Effector CD4-positive, alpha-beta T cell (primary cell): ENCODE measurements around the gene GRK6.
A peak's percentile ranks its signal among the peaks of the same experiment; 100 is the strongest.

Source experiments
- DNase-seq: peaks from one replicate; pipeline ENCODE4 v3.0.0-alpha.2; 2020

GRK6 gene

DNA sequence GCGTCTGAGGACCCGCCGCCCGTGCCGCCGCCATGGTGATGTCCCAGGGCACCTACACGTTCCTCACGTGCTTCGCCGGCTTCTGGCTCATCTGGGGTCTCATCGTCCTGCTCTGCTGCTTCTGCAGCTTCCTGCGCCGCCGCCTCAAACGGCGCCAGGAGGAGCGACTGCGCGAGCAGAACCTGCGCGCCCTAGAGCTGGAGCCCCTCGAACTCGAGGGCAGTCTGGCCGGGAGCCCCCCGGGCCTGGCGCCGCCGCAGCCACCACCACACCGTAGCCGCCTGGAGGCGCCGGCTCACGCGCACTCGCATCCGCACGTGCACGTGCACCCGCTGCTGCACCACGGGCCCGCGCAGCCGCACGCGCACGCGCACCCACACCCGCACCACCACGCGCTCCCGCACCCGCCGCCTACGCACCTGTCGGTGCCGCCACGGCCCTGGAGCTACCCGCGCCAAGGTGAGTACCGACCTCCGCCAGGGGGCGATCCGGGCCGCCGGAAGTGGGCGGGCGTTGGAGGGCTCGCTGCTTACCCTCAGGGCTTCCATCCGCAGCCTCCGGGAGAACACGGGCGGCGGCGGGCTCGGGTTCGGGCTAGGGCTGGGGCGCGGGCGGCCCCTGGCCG, 28.7 kb downstream of the GRK6 start:
- peak; percentile 88 for DNase-seq

DNA sequence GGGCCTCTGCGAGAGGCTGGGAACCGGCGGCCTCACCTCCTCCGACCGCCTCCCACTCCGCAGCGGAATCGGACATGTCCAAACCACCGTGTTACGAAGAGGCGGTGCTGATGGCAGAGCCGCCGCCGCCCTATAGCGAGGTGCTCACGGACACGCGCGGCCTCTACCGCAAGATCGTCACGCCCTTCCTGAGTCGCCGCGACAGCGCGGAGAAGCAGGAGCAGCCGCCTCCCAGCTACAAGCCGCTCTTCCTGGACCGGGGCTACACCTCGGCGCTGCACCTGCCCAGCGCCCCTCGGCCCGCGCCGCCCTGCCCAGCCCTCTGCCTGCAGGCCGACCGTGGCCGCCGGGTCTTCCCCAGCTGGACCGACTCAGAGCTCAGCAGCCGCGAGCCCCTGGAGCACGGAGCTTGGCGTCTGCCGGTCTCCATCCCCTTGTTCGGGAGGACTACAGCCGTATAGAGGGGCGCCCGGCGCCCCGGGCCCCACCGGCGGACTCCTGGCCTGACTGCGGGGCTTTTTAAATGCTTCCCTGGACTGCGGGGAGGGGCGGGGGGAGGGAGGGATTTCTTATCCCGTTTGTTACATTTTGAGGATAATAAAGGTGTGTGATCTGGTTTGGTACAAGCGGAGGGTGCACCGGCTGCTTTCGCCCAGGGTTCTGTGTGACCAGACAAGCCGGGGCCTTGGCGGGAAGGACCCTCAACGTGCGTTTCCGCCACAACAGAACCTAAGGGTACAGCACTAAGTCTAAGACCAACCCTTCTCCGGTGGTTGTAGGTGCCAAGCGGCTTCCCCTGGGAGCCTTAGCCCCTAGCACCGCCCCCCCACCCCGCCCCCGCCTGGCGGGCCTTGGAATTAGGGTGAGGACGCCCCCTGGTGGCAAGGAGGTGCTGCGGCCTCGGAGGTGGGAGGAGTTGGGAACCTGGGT, 29.4 kb downstream of the GRK6 start:
- DNase-seq: peak; percentile 95

DNA sequence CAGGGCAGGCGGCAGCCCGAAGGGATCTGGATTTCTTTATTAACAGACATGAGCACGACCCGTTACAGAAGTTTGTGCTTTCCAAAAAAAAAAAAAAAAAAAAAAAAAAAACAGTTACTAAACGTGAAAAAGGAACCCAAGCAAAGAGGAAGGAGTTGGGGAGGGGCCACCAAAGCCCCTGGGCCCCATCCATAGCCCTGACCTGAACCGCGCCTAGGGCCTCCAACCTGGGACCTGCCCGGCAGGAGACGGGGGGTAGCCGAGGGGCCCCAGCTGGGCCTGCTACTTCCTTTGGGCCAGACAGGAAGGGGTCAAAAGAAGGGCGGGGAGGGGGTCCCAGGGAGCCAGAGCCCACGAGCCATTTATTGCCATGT, 30.1 kb downstream of the GRK6 start:
- no peak for DNase-seq

DNA sequence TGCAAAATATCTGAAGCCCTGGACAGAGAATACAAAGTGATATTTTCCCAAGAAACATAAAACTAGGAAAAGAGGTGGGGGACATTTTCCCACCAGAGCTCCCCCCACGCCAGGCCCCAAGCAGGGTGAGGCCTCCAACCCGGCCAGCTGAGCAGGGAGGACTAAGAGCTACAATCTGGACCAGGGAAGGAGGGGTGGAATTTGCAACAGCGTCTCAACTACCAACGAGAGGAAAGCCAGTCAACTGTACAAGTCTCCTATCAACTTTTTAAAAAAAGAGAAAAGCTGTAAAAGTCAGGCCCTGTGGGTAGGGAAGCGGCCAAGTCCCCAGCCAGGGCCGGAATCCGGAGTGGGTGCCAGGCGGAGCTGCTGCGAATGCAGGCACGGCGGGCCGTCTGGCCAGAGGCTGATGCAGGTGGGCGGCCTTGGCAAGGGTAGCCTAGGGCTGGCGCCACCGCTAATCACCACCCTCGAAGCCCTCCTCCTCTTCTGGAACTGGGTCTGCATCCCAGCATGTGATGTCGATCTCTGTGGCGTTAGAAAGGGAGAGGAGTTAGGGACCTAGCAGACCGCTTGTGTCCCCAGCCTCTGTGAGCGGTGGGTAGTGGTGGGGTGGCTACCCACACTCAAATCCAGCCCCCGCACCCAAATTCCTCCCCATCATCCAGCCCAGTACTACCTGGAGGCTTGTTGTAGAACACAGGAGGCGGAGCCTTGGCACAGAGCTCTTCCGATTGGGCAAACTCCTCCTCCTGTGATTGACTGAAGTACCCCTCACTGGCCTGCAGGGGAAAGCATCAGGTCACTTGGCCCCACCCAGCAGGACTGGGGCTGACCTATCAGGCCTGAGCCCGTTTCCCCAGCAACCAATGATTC, 30.7 kb downstream of the GRK6 start:
- no peak for DNase-seq

DNA sequence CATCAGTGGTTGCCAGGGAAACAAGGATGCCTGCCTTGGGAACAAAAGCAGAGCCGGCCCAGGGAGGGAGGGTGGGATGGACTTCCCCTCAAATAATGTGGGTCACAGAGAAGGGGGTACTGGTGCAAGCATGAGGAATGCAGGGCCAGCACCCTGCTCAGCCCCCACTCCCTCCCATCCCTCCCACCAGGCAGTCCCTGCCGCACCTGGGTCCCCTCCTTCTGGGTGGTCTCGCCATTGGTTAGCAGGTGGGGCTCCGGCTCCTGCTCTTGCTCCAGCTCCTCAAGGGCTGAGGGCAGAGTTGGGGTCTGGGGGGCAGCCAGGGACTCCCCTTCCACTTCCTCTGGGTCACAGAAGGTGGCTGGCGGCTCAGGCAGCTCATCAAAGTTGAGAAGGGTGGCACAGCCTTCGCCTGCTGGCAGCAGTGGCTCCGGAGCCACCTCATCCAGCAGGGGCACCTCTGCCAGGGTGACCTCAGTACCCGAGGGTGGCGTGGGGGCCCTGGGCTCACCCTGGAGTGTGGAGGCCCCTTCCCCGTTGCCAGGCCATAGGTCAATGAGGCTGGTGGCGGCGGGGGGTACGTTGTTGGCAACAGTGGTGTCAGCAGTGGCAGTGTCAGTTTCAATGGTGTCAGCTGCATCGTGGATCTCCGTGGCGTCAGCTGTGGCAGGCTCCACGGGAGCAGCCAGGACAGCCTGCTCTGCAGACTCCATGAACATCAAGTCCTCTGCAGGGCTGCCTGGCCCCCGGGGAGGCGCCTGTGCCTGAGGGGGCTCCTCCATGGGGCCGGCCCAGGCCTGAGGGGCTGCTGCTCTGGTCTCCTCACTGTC, 31.6 kb downstream of the GRK6 start:
- DNase-seq: no peak

DNA sequence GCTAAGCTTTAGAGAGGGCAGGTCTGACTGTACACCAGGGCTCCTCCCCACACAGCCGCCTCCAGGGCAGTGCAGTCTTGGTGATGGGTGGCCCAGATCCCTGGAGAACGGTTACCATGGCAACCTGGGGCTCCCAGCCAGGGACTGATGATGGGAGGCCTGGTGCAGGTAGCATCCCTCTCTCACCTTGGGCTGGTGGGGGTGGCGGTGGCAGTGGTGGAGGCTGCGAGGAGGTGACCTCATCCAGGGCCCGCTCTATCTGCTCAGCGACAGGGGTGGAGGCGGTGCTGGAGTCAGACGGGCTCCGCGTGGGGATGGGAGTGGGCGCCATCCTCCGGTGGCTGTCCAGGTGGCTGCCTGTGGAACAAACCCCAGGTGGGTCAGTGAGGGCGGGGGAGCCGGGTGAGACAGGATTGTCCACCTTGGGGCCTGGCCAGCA, 32.5 kb downstream of the GRK6 start:
- DNase-seq: no peak

DNA sequence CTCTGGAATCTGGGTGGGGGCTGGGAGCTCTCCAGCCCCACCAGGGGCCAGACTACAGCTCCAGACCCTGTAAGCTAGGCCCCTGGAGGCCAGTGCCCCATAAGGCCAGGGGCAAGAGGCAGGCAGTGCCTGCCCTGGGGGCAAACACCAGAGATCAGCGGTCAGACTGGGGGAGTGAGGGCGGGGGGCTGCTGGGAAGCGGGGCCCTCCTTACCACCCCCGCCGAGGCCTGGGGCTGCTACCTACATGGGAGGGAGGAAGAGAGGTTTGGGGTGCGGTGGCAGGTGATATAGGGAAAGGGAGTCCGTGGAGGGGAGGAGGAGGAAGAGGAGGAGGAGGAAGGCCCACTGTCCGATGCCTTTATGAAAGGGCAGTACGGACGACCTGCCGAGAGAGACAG, 32.9 kb downstream of the GRK6 start:
- no peak for DNase-seq

DNA sequence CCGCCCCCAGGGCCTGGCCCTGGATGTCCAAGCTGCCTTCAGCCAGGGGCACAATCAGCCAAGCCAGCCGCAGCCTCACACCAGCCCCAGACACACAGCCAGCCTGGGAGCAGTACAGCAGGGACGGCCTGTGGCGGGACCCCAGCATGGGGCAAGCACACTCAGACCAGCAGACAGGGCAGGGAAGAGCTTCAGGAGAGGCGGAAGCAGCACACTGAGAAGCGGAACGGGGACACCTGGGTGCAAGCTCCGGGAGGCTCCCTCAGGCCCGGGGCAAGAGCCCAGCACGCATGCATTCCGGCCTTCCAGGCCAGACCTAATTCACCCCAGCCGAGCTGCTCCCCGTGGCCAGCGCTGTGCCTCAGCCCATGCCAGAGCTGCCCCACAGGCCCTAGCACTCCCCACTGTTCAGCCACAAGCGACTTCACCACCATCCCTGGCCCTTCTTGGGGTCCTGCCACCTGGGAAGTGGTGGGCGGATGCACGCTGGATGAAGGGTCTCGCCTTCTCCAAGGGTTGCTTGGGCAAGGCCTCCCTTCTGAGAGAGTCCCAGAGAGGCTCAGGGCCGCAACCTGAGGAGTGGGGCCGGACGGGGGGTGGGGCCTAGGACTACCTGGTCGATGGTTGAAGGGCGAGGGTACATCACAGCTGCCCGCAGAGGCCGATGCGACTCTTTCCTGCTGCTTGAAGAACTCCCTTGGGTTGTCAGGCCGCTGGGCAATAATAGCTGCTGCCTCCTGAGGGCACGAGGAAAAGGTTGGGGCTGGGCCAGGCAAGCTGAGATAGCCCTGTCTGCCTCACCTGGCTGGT, 33.5 kb downstream of the GRK6 start:
- DNase-seq: no peak

DNA sequence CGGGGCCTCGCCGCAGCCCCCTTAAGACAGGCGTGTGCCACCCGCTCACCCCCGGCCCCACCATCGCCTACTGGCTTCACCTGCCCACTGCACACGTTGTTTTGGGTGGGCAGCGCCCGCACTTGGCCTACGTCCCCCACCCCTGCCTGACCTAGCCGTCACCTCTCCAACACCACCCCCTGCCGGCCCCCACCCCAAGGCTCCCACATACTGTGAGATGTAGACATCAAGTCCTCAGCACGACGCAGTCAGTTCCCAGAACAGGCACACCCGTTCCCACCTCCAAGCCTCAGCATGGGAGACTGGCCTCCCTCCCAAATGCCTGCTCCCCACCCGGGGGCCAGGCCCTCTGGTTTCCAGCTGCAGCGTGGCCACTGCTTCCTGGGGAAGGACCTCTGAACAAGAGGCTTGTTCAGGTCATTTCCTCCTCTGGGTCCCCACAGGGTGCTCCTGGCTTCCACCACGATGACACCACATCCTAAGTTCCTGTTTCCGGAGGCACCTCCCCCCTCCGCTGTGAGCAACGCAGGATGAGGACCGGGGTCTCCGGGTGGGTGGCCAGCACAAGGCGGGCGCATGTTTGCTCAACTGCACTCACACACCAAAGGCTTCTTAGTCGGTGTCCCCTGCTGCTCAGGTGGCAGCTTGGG, 35.7 kb downstream of the GRK6 start:
- DNase-seq: no peak

DNA sequence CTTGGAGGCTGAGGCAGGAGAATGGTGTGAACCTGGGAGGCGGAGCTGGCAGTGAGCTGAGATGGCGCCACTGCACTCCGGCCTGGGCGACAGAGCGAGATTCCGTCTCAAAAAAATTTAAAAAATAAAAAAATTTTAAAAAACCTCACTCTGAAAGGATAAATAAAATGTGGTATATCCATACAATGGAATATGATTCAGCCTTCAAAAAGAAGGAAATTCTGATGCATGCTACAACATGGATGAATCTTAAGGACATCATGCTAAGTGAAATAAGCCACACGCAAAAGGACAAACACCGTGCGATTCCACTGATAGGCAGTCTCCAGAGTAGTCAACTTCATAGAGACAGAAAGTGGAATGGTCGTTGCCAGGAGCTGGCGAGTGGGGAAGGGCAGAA, 38.6 kb downstream of the GRK6 start:
- no peak for DNase-seq

DNA sequence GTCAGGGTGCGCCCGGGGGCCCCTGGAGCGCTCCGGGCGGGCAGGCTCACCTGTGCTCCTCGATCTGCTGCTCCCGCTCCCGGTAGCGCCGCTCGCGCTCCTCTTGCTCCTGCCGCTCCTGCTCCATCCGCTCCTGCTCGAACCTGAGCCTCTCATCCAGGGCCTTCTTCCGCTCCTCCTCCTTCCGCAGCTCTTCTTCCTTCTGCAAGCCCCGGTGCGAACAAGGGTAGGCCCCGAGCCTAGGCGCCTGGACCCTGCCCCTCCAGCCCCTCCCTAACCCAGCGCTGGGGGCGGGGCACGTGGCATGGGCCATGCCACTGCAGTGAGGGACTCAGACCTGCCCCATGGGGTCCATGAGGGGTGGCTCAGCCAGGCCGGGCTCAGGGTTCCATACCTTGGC, 40.4 kb downstream of the GRK6 start:
- no peak for DNase-seq

DNA sequence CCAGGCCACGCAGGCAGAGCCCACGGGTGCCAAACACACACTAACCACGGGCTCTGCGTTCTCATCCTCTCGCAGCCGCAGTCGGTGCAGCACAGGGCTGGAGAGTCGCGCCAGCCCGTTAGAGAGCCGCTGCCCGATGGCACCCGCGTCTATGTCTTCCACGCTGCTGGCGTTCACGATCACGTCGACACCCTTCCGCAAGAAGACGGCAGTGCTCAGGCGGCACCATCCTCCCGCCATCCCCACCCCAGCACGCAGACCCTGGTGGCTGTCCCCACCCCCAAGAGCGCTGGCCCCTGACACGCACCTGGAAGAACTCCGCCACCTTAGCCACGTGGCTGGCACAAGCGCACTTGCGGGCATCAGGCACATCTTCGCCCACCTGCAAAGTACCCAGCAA, 41.0 kb downstream of the GRK6 start:
- DNase-seq: no peak

DNA sequence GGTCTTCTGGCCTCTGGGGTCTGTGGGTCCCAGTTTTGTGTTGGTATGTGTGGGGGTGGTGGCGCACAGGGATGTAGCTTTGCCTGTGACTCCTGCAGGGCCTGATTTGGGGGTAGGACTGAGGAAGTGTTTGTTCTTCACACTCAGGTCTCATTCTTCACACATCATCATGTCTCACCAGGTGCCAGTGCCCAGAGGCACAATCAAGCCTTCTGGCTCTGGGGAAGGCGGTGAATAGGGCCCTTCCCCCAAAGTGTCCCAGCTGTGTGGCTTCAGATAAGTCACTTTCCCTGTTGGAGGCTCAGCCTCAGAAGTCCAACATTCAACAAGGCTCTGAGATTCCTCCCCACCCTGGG, 41.8 kb downstream of the GRK6 start:
- no peak for DNase-seq

DNA sequence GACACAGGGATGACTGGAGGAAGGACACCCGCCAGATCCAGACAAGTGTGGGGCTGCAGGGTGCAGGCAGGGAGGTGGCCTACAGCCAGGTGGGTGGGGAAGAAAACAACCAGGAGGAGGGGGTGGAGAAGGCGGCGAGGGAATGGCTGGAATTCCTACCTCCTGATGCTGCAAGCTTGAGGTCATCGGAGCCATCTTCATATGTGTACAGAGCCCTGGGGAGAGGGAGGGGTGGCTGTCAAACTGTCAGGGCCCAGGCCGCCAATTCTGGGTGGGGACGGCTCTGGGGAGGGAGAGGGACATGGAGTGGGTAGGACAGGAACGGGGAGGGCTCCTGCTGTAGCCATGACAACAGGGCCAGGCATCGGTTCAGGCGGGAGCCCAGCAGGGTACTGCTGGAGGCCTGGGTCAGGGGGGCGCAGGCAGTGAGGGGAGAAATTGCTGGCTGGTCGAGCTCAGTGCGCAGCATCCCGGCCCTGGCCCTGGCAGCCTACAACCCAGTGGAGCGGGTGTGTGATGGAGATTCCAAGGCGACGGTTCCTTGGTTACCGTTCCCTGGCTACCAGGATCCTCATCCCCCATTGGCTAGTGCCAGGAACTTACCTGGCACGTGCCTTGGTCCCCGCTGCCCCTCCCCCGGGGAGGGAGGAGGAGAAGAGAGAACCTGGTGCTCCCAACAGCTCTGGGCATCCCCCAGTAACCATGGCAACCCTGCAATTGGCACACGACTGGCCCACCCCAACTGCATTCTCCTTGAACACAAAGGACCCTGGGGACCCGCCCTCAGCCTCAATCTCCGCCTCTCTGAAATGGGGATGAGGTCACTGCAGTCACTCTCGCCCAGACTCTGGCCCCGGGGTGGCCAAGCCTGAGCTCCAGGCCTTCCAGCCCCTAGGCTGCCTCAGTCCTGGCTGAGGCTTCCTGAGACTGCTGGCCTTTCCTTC, 42.5 kb downstream of the GRK6 start:
- no peak for DNase-seq

DNA sequence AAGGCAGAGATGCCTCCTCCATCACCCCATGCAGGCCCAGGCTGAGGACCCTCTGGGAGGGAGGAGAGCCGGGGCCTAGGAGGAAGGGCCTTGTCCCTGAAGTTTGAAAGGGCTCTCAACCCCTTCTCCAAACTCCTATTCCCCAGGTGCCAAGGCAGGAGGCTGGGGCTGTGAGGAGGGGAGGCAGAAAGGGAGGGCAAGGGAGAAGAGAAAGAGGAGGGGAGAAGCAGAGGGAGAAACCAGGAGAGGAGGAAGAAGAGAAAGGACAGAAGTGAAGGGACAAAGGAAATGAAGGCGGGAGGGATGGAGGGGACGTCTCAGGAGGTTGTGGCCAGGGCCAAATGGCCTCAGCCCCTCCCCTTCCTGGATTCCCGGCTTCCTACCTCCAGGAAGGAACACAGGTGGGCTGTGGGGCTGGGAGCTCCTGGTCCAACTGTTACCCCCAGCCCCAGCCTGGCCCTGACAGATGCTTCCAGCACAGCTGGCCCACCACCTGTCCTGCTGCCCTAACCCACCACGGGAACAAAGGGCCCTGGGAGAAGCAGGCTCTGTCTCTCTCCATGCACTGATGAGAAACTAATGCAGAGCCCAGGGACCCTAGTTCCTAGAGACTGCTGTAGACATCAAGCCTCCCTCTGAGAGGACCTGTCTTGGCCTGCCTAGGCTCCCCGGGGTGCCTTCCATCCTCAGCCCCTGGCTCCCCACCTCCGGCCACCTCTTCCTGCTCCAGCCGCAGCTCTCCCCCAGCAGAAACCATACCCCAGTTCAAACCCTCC, 43.5 kb downstream of the GRK6 start:
- no peak for DNase-seq

DNA sequence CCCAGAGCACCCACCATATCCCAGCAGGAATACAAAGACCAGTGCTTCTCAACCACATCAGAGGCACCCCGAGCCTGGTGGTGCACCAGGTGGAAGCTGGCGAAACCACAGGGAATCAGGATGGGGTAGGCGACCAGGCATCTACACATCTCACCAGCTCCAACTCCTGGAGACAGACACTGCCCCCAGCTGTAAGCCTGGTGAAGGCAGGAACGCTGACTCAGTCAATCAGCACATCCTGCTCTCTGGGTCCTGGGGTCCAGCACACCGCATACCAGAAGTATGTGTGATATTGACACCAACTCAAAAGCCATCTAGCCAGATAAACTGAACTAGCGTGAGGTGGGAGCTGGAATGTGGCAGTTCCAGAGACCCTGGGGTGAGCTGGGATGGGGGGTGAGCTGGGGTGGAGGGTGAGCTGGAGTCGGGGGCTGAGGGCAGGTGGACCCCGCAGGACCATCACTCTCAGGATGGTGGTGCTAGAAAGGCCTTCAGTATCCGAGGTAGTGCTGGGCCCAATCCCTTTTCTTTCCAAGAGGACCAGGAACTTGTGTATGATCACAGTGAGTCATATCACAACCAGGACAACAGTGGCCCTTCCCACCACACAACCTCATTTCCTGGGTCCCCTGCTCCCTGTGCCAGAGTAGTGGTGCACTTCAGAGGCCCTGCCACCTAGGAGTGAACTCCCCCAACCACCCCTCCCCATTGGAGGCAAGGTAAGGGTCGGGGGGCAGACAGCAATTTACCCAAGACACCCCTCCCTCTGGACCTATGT, 44.5 kb downstream of the GRK6 start:
- no peak for DNase-seq

DNA sequence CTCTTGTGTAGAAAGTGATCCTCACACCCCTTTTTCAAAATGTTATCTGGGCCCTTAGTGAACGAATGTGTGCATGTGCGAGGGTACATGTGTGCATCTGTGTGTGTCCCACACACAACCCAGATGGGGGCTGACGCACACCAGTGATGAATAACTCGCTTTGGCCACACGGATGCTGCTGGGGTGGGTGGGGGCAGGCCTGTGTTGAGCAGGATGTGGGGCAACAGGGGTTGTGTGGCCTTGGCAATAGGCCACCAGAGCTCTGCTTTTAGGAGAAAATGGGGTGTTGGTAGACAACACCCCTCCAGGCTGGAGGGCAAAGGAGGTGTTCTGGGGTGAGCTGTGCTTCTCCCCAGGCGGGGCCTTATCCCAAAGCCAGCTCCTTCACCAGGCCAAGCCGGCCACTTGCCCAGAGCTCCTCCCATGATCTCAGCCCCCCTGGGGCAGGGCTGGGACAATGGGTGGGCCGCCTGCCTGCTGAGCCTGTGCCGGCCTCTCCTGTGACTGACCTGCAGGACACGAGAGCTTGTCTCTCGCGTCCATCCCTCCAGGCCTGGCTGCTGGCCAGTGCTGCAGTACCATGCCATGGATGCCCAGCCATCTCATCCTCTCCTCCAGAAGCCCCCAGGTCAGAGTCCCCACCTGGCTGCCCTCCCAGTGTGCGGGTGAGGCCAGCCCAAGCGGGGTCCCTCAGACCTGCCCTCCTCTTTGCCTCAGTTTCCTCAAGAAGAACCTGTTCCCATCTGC, 45.3 kb downstream of the GRK6 start:
- no peak for DNase-seq
